Mesenteric fat pad (tissue), 1 donor: ENCODE data around the gene ZSCAN2. TPM values are rescaled to one million over a fixed set of nuclear protein-coding genes. Genes with fewer than 3 reads are reported as not detected.

Experiments
- DNase-seq: peaks from one replicate; pipeline ENCODE4 v3.0.0-alpha.2; 2020; ENCODE audit warnings: low spot score
- total RNA-seq: library from RNA; stranded (reverse); fragmentation: NEBNext Ultra II Directional; extraction: Animal tissue kit (Norgen Biotek cat#: 25700); gene quantifications from one replicate; pipeline ENCODE4 v1.2.1, GENCODE V29; 2021
- donor health status: DM: yes; HTN: yes; CAD: no.

The ZSCAN2 gene
- total RNA-seq, 1 donor from 2014 or later: 7.9 TPM

- no peak for DNase-seq
Observed at GRCh38 chr15:84668221-84668982, 67.6 kb downstream of the ZSCAN2 start.

GRCh38 chr15:84669726-84670125, 68.9 kb downstream of the ZSCAN2 start:
- DNase-seq: no peak

GRCh38 chr15:84671211-84671610, 70.4 kb downstream of the ZSCAN2 start:
- DNase-seq: no peak

Other genes starting within 250 kb of the ZSCAN2 start
- gene WDR73, start 53.3 kb downstream of the ZSCAN2 start, total RNA-seq: 20.3 TPM
- gene NMB, start 57.2 kb downstream of the ZSCAN2 start, total RNA-seq: 67.0 TPM
- 142 TPM for gene SEC11A, start 115.1 kb downstream of the ZSCAN2 start, total RNA-seq
- 30.1 TPM for gene ZNF592, start 147.6 kb downstream of the ZSCAN2 start, total RNA-seq
- 2.7 TPM for gene ALPK3, start 216.3 kb downstream of the ZSCAN2 start, total RNA-seq